ENCODE measurements around the gene DAO. TPM values are rescaled to one million over a fixed set of nuclear protein-coding genes. Genes with fewer than 3 reads are reported as not detected.

DAO gene
- total RNA-seq, 4 donors from 2014 or later: not detected

- H3K27ac ChIP-seq: no peak overlapping the region
- H3K9me3 ChIP-seq: no peaks in the 10 kb centered on the region
- no peaks in the 10 kb centered on the region for H3K36me3 ChIP-seq
- WGBS, 2 donors: 60 to 63% methylated on average over 8 of the region's 8 CpGs
- no peak overlapping the region for H3K4me3 ChIP-seq (replicated peaks in 1 of 3)
- H3K27me3 ChIP-seq: no peaks in the 10 kb centered on the region
- no peaks in the 10 kb centered on the region for H3K4me1 ChIP-seq
- intact Hi-C loops (cut with DNase I): no loop called here
- no peak for TF ChIP-seq POLR2A (IDR thresholded peaks at IDR 0.05)
- TF ChIP-seq CTCF (IDR thresholded peaks at IDR 0.05): no peak
- no peak for DNase-seq
Observed at GRCh38 chr12:108896336-108896735, 16.4 kb downstream of the DAO start.

- no peak overlapping the region for H3K27ac ChIP-seq
- WGBS, 2 donors: 77 to 84% methylated on average over 4 of the region's 4 CpGs
- intact Hi-C loops (cut with DNase I): no loop called here
- H3K36me3 ChIP-seq: no peaks in the 10 kb centered on the region
- TF ChIP-seq POLR2A (IDR thresholded peaks at IDR 0.05): no peak
- no peak for TF ChIP-seq CTCF (IDR thresholded peaks at IDR 0.05)
- no peak for DNase-seq
- H3K27me3 ChIP-seq: no peaks in the 10 kb centered on the region
- no peak overlapping the region for H3K4me3 ChIP-seq (replicated peaks in 1 of 3)
- H3K9me3 ChIP-seq: no peaks in the 10 kb centered on the region
- H3K4me1 ChIP-seq: no peaks in the 10 kb centered on the region
Observed at GRCh38 chr12:108896817-108897216, 16.9 kb downstream of the DAO start.

- Histone ChIP-seq H3K4me3 (replicated peaks in 1 of 3) (no peak overlapping the region), H3K36me3 (no peaks in the 10 kb centered on the region), H3K27me3 (no peaks in the 10 kb centered on the region), H3K9me3 (no peaks in the 10 kb centered on the region), H3K4me1 (no peaks in the 10 kb centered on the region), H3K27ac (no peak overlapping the region)
- intact Hi-C loops (cut with DNase I): no loop called here
- no peak for DNase-seq
- TF ChIP-seq CTCF (IDR thresholded peaks at IDR 0.05) (no peak), POLR2A (IDR thresholded peaks at IDR 0.05) (no peak)
- 88 to 94% methylated on average over 5 of the region's 5 CpGs for WGBS, 2 donors
Observed at GRCh38 chr12:108899145-108899544, 19.3 kb downstream of the DAO start.

- no peak for DNase-seq
- WGBS, 2 donors: 82 to 83% methylated on average over 5 of the region's 5 CpGs
- Histone ChIP-seq H3K36me3 (no peaks in the 10 kb centered on the region), H3K4me3 (replicated peaks in 1 of 3) (no peak overlapping the region), H3K4me1 (no peaks in the 10 kb centered on the region), H3K27me3 (no peaks in the 10 kb centered on the region), H3K9me3 (no peaks in the 10 kb centered on the region), H3K27ac (no peak overlapping the region)
- TF ChIP-seq POLR2A (IDR thresholded peaks at IDR 0.05) (no peak), CTCF (IDR thresholded peaks at IDR 0.05) (no peak)
- intact Hi-C loops (cut with DNase I): no loop called here
Observed at GRCh38 chr12:108905725-108906124, 25.8 kb downstream of the DAO start.

GRCh38 chr12:108906971-108907370 lies 27.1 kb downstream of the DAO start:
- no peak overlapping the region for H3K4me3 ChIP-seq (replicated peaks in 1 of 3)
- WGBS, 2 donors: 85 to 90% methylated on average over 2 of the region's 2 CpGs
- H3K27ac ChIP-seq: no peak overlapping the region
- no peaks in the 10 kb centered on the region for H3K36me3 ChIP-seq
- no peaks in the 10 kb centered on the region for H3K27me3 ChIP-seq
- TF ChIP-seq POLR2A (IDR thresholded peaks at IDR 0.05): no peak
- no peak for TF ChIP-seq CTCF (IDR thresholded peaks at IDR 0.05)
- no peaks in the 10 kb centered on the region for H3K9me3 ChIP-seq
- no peak for DNase-seq
- no peaks in the 10 kb centered on the region for H3K4me1 ChIP-seq
- intact Hi-C loops (cut with DNase I): no loop called here
